ENCODE measurements around the gene UBE2J2. TPM values are rescaled to one million over a fixed set of nuclear protein-coding genes. Genes with fewer than 3 reads are reported as not detected.

UBE2J2 gene
- total and polyA plus RNA-seq, 2 of the 13 experiments (the other 11 are each of a cell fraction or from before 2014, with no cell fraction given) = 25.4 to 29.4 TPM

GRCh38 chr1:1273209-1273511, 494 bp downstream of the UBE2J2 start (continued):
- TF ChIP-seq FOXO1 (CRISPR knock-in tag; IDR thresholded peaks at IDR 0.05) = 0 out of 2 replicates have a peak, but pooled peaks have one; percentile 4
- TF ChIP-seq ZNF720 (CRISPR knock-in tag; IDR thresholded peaks at IDR 0.05) = no peak
- TF ChIP-seq RNF2 (conservative IDR thresholded peaks at IDR 0.05; ENCODE audit: low read depth) = no peak
- no peak for TF ChIP-seq ZNF816 (CRISPR knock-in tag; IDR thresholded peaks at IDR 0.05; ENCODE audit: borderline replicate concordance)
- TF ChIP-seq ZNF672 (CRISPR knock-in tag; IDR thresholded peaks at IDR 0.05) = 0 out of 2 replicates have a peak, but pooled peaks have one; percentile 17
- TF ChIP-seq BCL6 (CRISPR knock-in tag; IDR thresholded peaks at IDR 0.05) = 0 out of 2 replicates have a peak, but pooled peaks have one; percentile 4
- no peak for TF ChIP-seq ZNF354B (CRISPR knock-in tag; IDR thresholded peaks at IDR 0.05)
- TF ChIP-seq AKAP8 (CRISPR knock-in tag; IDR thresholded peaks at IDR 0.05) = no peak

GRCh38 chr1:1272341-1273208, 1.1 kb downstream of the UBE2J2 start:
- Histone ChIP-seq H2AFZ (ENCODE audit: low read length) (no peak overlapping the region), H3K27me3 (ENCODE audit: control insufficient read depth in 1 of 2, insufficient read depth in 2 of 2, low read length in 2 of 2) (no peaks in the 10 kb centered on the region; a peak in 1 of 5 replicates), H3K36me3 (replicated peaks in 1 of 2; ENCODE audit: control insufficient read depth in 1 of 2, insufficient read depth in 2 of 2, low read length in 2 of 2) (peaks cover 5 to 16% of the 10 kb centered on the region in 2 experiments; a peak in 2 of 5 replicates), H3K4me2 (ENCODE audit: low read depth, low read length) (peak overlapping the region; percentile 94), H3K4me3 (replicated peaks in 1 of 3; ENCODE audit: insufficient read depth in 1 of 3, low read depth in 2 of 3, low read length in 3 of 3) (peak overlapping the region; percentile 76 to 89 (median 82)), H3K9ac (ENCODE audit: insufficient read depth, low read depth, low read length) (peak overlapping the region; percentile 94), H3K4me1 (ENCODE audit: insufficient read depth, low read length) (peaks cover 46% of the 10 kb centered on the region), H3K79me2 (ENCODE audit: insufficient read depth, low read length) (peaks cover 42% of the 10 kb centered on the region), H4K20me1 (ENCODE audit: insufficient read depth, low read length) (peaks cover 21% of the 10 kb centered on the region; the same call in 1 of the 2 replicates), H3K27ac (ENCODE audit: extremely low read length, insufficient read depth, low read length) (peak overlapping the region; percentile 64), H3K9me3 (ENCODE audit: low read length) (no peaks in the 10 kb centered on the region)
- ChIA-PET CTCF (ENCODE audit: low intra/inter-chr PET ratio, low total read pairs) (no interaction called here), POLR2A (interaction anchor here (1.1 to 2.1 kb wide), 5 partner anchors 9 to 235 kb away, joined by 3 to 11 read pairs (median 5); no protein-coding TSS in a partner anchor)
- ATAC-seq (no peak), DNase-seq (ENCODE audit: low spot score) (no peak), FAIRE-seq (no peak)
- WGBS (ENCODE audit: low lambda C conversion rate) = 13% methylated on average over 35 of the region's 43 CpGs
- in situ Hi-C loops (cut with HindIII; ENCODE audit: extremely low pct_ligation_motif_present, low pct_unique_long_range_greater_than_20kb) = no loop called here
- BruUV-seq (replicated peaks) = TSS peak; percentile 53
- intact Hi-C loops (cut with micrococcal nuclease; ENCODE audit: unreplicated experiment) = no loop called here
- TF ChIP-seq ZNF646 (CRISPR knock-in tag; IDR thresholded peaks at IDR 0.05) = no peak
- no peak for TF ChIP-seq ZNF619 (CRISPR knock-in tag; IDR thresholded peaks at IDR 0.05)
- TF ChIP-seq HCFC1 (IDR thresholded peaks at IDR 0.05; ENCODE audit: low read depth, low read length) = no peak
- TF ChIP-seq ASH2L (IDR thresholded peaks at IDR 0.05; ENCODE audit: insufficient read length, low read depth, low read length) = no peak
- TF ChIP-seq IRF2 (CRISPR knock-in tag; IDR thresholded peaks at IDR 0.05) = no peak
- TF ChIP-seq ZNF652 (CRISPR knock-in tag; IDR thresholded peaks at IDR 0.05; ENCODE audit: borderline replicate concordance, low read depth) = no peak
- no peak for TF ChIP-seq PBX3 (CRISPR knock-in tag; IDR thresholded peaks at IDR 0.05; ENCODE audit: borderline replicate concordance)

Data from HepG2 (cell line).